GM18498 (cell line): ENCODE measurements around the gene USP3.

Experiments
- ATAC-seq: cut with Tn5 transposase; IDR thresholded peaks from one replicate; pipeline ENCODE4 v1.9.1; 2021; ENCODE audit warnings: mild to moderate bottlenecking, moderate library complexity; ENCODE audit not compliant: unreplicated experiment

The USP3 gene

DNA sequence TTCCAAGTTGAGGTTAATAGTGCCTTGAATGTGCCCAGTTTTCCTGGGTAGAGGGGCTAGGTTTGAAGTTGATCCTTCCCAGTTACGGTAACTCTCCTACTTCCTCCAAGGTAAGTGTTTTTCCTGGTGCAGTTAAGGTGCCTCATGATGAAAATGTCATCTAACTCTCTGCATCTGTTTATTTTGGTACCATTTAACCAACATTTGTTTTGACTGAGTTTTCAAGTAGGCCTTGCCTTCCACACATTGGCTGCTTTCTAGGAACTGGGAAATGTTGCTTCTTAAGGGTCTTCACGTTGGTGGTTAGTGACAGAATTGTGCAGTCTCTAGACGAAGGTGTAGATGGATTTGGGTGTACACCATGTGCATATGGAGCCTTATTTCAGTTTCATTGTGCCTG lies 31.3 kb downstream of the USP3 start:
- ATAC-seq, result no peak

DNA sequence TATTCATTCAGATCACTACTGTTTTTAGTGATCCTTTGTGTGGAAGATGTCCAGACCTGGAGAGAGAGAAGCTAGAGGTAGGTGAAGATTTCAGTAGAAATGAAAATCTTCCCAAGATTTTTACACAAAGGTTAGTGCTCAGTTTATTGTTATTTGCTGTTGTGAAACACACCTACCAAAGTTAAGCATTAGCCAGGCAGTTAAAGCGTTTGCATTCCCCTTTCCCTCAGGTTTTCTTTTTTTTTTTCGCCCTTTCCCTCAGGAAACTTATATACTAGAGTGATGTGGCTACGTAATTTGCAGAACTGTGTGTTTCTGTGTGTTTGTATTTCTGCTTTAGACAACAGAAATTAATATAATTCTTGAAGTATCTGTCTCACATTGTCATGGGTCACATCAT lies 34.5 kb downstream of the USP3 start:
- ATAC-seq, result no peak

DNA sequence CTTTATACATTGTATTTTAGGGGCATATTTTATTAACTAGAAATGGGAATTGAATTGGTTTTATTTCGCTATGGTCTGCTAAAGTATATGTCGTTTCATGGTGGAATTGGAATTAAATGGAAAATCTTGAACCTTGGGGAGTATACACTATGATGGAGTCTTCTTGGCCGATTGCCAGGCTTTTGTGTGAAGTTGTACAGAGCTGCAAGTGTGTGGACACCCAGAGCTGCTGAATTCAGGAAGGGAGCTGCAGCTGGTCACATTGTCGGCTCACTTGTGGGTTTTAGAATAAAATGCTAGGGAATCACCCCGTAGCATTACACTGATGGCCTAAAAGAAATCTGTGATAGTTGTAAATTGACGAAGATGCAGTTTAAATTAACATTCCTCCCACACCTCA lies 35.1 kb downstream of the USP3 start:
- ATAC-seq, result no peak

DNA sequence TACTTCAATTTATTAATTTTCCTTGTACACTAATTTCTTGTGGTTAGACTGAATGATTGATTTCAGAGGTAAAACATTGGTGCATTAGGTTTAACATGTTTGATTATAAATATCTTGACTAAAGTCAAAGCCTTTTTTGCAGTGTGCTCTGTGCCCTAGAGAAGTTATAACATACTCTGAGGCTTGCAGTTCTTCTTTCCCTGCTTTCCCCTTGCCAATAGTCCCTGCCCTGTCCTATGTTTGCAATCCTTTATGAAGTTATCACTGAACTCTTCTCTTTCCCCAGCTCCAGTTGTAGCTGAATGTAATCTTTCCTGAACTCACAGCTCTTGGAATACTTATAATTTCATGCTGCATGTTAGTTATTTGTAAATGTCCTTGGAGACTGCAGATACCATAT lies 35.6 kb downstream of the USP3 start:
- ATAC-seq, result no peak

DNA sequence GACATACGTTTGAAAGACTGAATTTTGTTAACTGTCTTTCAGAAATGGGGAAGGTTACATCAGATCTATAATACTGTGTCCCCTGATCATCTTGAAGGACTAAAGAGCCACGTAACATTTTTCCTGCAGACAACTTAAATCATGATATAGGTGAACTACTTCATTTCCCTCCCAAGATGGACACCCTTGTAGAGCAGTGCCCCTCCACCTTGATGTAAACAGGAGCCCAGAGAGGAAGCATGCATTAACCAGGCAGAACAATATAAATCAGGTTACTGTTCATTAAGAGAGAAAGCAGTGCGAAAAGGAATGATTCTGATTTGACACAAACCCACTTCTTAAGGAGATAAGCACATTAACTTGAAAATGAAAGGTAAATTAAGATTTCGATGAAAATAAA lies 36.1 kb downstream of the USP3 start:
- ATAC-seq, result no peak

DNA sequence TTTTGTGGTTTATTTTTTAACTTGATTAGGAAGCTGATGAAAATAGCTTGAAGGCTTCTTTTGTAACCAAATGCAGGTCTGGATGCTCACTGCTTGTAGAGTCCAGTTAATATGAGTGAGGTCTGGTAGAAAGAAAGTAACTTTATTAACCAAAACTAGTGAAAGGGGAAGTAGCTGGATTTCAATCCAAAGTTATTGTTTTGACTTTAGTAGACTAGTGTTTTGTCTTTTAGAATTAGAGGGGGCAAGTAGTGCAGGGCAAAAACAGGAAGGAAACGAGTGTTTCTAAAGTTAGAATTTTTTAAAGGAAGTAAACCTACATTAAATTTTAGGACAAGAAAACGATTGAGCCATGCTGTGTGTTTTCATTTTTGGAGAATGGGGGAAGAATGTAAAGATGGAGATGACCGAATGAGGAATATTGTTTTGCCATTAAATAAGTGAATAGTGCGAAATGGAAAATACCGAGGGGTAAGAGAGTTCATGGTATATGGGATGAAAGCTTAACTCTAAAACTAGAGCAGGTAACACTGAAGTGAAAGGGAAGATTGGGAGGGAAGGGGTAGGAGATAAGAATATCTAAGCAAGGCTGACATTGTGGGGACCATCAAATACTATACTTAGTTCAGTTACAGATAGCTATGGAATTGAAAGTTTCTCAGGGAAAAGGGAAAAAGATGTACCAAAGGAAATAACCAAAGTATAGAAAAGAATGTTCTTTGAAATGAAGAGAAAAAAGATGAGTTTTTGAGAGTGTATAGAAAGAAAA lies 40.0 kb downstream of the USP3 start:
- no peak for ATAC-seq

DNA sequence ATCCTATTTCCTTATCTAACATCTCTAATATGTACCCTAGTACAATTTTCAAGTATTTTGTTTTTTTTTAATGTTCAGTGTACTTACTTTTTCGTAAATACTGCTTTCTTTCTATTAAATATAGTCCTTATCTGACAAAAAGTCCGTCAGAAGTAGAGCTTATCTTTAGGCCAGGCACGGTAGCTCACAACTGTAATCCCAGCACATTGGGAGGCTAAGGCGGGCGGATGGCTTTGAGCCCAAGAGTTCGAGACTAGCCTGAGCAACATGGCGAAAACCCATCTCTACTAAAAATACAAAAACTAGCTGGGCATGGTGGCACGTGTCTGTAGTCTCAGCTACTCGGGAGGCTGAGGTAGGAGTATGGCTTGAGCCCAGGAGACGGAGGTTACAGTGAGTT lies 41.1 kb downstream of the USP3 start:
- ATAC-seq, result no peak

DNA sequence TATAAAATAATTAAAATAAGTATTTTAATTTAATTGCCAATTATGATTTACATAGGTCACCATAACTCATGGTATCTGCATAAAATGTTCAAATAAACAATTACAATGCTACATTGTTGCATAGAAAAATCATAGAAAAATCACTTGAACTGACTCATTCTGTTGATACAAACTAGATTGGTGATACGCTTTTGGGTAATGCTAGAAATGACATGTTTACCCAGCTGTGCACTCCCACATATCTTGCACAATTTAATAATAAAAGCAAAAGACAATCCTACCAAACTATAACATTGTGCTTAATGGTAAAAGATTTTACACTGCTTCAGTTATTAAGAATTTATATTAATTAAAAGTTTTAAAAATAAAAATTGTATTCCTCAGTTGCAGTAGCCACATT lies 47.0 kb downstream of the USP3 start:
- ATAC-seq, result no peak

DNA sequence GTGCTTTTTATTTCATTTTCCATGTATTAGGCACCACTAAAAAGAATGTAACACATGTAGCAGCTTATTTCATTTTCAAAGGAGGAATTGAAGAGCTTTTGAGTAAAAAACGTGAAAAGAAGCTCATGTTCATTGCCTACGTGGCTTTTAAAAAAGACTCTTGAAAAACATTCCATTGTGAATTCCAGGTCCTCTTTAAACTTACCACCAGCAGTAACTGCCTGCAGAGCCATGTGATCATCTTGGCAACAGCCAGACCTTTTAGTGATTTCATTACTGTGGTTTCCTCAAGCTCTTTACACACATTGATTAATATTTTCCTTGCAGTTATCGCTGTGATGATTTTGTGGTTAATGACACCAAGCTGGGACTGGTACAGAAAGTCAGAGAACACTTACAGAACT lies 49.0 kb downstream of the USP3 start:
- ATAC-seq, result no peak

DNA sequence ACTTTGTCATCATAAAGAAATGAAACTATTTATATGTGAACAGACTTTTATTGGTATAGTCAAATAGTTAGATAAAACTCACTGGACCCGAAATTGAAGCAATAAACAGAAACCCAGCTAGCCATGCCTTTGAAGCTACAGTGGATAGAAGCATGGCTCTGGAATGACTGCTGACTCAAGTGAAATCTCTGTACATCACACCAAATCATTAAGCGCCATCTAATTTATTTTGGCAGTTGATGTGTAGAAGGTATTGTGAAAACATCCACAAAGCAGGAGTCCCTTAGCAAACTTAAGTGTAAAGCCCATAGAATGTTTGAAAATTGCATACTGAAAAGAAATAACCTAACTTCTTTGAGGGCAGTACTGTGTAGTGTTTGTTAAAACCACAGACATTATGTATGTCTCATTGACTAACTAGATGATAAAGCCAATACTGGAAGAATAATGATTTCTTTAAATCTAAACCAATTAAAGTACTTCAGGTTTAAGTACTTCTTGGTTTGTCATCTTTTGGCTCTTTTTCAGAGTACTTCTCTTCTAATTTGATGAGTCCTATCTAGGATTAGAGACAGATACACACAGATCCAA lies 50.0 kb downstream of the USP3 start:
- ATAC-seq, result no peak

DNA sequence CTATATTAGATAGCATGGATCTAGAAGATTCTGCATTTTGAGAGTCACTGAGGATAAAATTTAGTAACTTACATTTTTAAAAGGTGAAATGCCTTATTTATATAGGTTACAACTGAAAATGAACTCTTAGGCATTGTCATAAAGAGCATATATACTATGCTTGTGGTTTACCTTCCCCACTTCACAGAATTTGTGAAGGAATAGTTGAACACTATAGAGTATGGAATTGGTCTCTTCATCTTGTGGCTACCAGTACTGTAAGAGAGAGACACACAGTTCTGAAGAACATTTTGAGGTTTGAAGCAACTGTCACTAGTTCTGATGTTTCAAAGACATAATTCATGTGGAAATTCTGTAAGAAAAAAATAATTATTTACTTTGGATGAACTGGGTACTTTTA lies 51.1 kb downstream of the USP3 start:
- no peak for ATAC-seq

DNA sequence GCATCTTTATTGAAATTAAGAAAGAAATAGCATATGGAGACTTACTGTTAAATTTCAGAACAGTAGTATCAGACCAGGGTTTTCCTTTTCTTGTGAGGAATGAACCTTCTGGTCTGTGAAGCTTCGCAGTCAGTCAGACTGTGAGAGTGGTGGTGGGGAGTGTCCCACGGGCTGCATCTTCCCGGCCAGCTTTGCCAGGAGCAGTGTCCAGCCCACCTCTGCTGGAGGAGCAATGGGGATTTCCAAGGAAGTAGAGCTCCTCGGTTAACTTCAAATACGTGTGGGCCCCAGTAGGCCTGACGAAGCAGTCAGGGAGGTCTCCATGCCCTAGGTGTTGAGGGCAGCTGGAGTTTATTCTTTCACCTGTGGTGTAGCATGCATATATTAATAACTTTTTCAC lies 51.9 kb downstream of the USP3 start:
- no peak for ATAC-seq

DNA sequence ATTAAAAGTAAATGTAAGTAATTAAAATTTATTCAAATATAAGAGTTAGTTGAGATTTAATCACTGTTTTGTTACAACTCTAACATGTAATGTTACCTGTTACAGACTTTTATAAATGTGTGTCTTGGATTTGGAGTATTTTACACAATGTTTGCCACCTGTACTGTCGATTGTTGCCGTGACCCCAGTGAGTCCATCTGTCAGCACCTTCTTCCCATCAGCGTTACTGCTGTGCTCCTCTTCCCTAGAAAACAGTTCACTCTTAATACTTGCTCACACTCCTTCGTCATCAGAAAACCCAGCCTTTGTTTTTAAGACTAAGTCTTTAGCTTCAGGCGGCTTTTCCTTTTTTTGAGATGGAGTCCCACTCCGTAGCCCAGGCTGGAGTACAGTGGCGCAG lies 52.3 kb downstream of the USP3 start:
- ATAC-seq, result no peak

DNA sequence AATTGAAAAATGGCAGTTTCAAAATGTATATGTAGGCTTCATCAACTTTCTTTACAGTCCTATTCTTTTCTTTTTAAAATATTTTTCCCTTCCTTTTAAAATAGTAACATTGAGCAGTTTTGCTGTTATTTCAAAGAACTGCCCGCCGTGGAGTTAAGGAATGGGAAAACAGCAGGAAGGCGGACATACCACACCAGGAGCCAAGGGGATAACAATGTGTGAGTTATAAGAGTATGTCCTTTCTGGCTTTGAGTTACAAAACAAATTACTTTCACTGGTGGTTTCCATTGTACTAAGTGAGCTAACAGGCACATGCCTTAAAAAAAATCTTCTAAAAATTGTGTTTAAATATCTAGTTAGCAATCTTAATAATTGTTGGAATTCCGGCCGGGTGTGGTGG lies 55.4 kb downstream of the USP3 start:
- ATAC-seq, result no peak

DNA sequence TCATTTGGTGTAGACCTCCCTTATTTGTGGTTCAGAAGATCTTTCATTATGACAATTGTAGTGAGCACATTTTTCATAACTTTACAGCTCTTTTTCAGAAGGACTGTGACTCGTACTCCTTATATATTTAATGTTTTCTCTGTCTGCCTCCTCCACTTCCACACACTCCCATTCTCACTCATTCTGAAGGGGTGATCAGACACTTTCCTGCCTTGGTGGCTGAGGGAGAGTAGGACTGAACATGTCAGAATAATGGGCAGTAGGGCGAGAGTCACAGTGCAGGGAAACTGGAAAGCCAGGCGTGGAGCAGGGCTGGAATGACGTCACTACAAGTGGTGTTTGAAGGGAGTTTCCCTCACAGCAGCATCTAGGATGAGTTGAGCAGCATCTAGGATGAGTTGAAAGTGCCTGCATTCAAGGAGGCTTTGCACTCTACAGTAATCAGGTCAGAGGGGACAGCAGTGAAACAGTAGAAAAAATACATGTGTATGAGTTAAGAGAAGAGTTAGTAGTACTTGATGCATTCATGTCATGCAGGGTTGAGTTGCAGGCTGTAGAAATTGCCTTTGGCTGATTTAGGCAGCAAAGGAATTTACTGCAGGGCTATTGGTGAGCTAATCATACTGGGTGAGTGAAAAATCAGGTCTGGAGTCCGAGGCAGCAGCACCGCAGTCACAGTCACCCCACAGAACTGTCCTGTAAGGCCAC lies 56.5 kb downstream of the USP3 start:
- no peak for ATAC-seq

DNA sequence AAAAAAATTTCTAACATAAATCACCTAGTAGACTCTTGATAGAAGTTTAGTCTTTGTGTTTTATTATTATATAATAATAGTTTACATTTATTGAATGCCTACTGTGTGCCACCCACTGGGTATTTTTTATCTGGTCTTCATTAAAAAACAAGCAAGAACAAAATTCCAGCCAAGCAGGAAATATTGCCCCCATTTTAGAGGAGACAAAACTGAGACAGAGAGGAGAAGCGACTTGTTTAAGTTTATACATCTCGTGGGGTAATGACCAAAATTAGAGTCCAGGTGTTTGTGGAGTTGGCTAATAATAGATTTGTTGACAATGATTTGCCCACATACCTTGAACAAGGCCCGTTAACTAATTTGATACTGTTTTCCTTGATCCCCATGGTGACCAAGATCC lies 59.7 kb downstream of the USP3 start:
- ATAC-seq, result no peak

DNA sequence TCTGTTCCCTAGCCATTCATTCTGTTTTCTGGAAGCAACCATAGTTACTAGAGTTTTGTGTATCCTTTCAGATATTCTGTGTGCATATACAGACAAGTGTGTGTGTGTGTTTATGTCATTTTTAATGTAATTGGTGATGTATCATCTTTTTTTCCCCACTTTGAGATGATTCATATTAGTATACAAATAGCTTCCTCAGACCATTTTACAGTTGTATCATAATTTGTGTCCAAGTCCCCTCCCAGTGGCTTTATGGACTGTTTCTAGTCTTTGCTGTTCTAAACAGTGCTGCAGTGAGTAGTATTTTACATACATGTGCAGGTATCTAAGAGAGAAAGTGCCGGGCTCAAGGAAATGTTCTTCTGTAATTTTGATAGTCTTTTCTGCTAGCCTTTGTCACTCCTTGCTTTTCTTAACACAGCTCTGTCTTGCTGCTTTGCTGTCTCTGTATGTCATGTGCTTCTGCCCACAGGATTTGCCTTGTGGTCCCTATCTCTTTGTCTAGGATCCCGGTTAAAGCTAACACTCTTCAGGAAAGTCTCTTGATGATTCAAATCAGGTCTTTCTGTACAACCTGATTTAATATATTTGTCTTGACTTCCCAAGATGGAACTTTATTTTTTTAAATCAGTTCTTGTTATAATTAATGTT lies 61.3 kb downstream of the USP3 start:
- ATAC-seq, result no peak

DNA sequence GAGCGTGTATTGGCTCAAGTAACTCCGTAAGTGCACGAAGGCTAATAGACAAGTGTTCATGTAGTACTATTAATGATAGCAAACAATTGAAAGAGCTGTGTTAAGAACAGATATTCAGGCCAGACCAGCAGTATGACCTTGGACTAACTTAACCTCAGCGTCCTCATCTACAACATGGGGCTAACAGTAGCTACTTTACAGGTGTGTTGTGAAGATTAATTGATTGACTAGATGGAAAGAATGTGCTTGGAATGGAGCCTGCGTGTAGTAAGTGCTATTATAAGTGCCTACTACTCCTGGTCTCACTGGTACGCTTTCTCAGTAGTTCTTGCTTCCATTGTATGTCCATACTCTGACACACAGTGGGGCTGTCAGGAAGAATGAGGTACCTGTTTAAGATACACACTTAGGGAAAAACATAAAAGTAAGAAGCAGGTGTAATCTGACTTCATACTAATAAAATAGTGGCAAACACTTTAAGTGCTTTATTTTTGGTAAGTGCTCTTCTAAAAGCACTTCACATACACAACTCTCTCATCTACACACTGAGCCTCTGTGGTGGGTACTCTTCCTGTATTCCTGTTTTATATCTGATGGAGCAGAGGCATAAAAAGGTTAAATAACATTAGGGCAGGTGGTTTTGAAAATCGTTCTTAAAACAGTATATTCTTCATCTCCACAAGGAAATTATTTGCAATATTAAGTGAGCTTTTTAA lies 68.5 kb downstream of the USP3 start:
- no peak for ATAC-seq

DNA sequence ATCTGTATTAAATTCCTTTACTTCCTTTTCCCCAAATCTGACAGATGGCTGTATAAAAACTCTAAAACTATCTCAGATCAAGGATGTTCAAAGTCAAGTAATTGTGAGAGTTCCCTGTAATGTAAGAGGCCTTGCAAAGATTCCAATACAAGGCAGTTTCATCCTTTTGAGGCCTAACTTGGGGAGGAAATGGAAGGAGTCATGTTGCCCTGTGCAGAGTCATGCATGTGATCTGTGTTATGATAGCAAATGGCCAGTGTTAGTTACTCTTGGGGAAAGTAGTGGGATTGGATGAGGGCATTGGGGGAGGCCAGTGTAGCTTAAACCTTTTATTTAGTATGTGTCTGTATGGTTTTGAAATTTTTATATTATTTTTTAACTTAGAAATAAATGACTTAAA lies 69.1 kb downstream of the USP3 start:
- no peak for ATAC-seq

DNA sequence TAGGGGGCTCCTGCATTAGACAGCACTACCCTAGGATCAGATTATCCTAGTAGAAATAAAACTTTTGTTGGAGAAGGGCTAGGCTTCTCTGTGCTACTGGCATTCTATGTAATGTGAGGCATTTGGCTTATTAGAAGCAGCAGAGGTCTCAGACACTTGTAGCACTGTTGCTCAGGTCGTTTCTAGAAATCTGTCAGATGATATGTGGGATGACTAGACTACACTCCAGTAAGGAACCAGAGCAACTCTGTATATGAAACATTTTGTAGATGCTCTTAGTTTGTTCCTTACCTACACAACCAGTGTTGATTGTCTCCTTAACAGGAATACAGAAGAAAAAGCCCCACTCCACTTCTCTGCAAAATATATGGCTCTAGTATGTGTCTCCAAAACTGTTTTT lies 70.9 kb downstream of the USP3 start:
- no peak for ATAC-seq

DNA sequence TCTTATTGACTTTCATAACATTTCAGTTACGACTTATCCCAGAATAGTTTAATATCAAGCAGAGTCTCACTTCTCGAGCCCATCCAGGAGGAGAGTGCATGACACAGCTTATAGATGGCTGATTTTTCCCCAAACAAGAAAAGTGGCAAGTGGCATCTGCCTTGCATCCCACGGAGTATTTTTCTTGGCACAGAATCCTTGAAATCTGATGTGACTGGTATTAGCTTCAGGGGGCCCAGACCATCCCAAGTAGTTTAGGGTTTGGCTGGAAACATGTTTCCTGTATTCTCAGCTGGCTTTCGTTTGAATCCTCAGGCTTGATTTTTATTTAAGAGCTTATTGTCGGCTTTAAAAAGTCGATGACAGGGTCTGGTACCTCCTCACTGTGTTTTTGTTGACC lies 72.0 kb downstream of the USP3 start:
- ATAC-seq, result no peak
